ENCODE data around the gene PRKD1.

GRCh38 chr14:29838752-29839151 lies 88.9 kb downstream of the PRKD1 start:
- TF ChIP-seq EZH2 (IDR thresholded peaks at IDR 0.05; ENCODE audit: low read length, unreplicated experiment) (no peak), CTCF (conservative IDR thresholded peaks at IDR 0.05; ENCODE audit: low read depth, low read length) (no peak)
